H9 (cell line): Measurements from ENCODE around the gene STAB2. TPM values are rescaled to one million over a fixed set of nuclear protein-coding genes. Genes with fewer than 3 reads are reported as not detected.

Source experiments
- DNase-seq: peaks from one replicate; pipeline ENCODE4 v3.0.0-alpha.2; 2017
- H2AFZ ChIP-seq: one replicate; pipeline ENCODE4 v1.6.1; 2013; ENCODE audit warnings: mild to moderate bottlenecking, low read length, control low read depth, moderate library complexity
- H2AK5ac ChIP-seq: 2 replicates; pipeline ENCODE4 v1.6.1; 2013; ENCODE audit warnings: low read length, control low read depth, mixed read lengths; ENCODE audit not compliant: insufficient read length
- H2BK120ac ChIP-seq: one replicate; pipeline ENCODE4 v1.6.1; 2013; ENCODE audit warnings: low read depth, mild to moderate bottlenecking, low read length, control low read depth, inconsistent platforms; ENCODE audit not compliant: poor library complexity, severe bottlenecking
- H2BK12ac ChIP-seq: 2 replicates; pipeline ENCODE4 v1.6.1; 2013; ENCODE audit warnings: low read length, control low read depth, mixed read lengths, low read depth; ENCODE audit not compliant: insufficient read length
- H2BK15ac ChIP-seq: 2 replicates; pipeline ENCODE4 v1.6.1; 2013; ENCODE audit warnings: low read depth, low read length, control low read depth
- H2BK20ac ChIP-seq: one replicate; pipeline ENCODE4 v1.6.1; 2013; ENCODE audit warnings: low read depth, mild to moderate bottlenecking, low read length, control low read depth, inconsistent platforms; ENCODE audit not compliant: poor library complexity, severe bottlenecking
- H2BK5ac ChIP-seq: 2 replicates; pipeline ENCODE4 v1.6.1; 2013; ENCODE audit warnings: low read length, control low read depth, mixed read lengths; ENCODE audit not compliant: insufficient read length
- H3K14ac ChIP-seq: 2 replicates; pipeline ENCODE4 v1.6.1; 2013; ENCODE audit warnings: low read length, control low read depth; ENCODE audit not compliant: insufficient read depth
- H3K18ac ChIP-seq: 2 replicates; pipeline ENCODE4 v1.6.1; 2013; ENCODE audit warnings: low read depth, mild to moderate bottlenecking, mixed read lengths, low read length, control low read depth; ENCODE audit not compliant: insufficient read length
- H3K23ac ChIP-seq: 2 replicates; pipeline ENCODE4 v1.6.1; 2013; ENCODE audit warnings: low read length, control low read depth, mixed read lengths, low read depth; ENCODE audit not compliant: insufficient read length
- H3K23me2 ChIP-seq: 2 replicates; pipeline ENCODE4 v1.6.1; 2013; ENCODE audit warnings: low read depth, mild to moderate bottlenecking, mixed read lengths, low read length, control low read depth; ENCODE audit not compliant: insufficient read length, poor library complexity, severe bottlenecking
- H3K27ac ChIP-seq: 2 replicates; pipeline ENCODE4 v1.5.1; 2013; ENCODE audit warnings: low read length, control low read depth, mixed read lengths, low read depth; ENCODE audit not compliant: insufficient read length
- H3K27me3 ChIP-seq: 2 replicates; pipeline ENCODE4 v1.6.1; 2013; ENCODE audit warnings: low read length, control low read depth, inconsistent platforms; ENCODE audit not compliant: insufficient read depth
- H3K4ac ChIP-seq: 2 replicates; pipeline ENCODE4 v1.6.1; 2013; ENCODE audit warnings: low read depth, mild to moderate bottlenecking, control low read depth, inconsistent platforms, low read length, moderate library complexity
- H3K4me1 ChIP-seq: 2 replicates; pipeline ENCODE4 v1.6.1; 2013; ENCODE audit warnings: low read length, control low read depth, inconsistent platforms; ENCODE audit not compliant: insufficient read depth
- H3K4me2 ChIP-seq: 2 replicates; pipeline ENCODE4 v1.6.1; 2013; ENCODE audit warnings: low read length, control low read depth, mixed read lengths; ENCODE audit not compliant: insufficient read length, insufficient read depth
- H3K56ac ChIP-seq: 2 replicates; pipeline ENCODE4 v1.6.1; 2013; ENCODE audit warnings: low read depth, mild to moderate bottlenecking, mixed read lengths, low read length, control low read depth; ENCODE audit not compliant: insufficient read length
- H3K79me1 ChIP-seq: 2 replicates; pipeline ENCODE4 v1.6.1; 2013; ENCODE audit warnings: low read depth, mild to moderate bottlenecking, moderate library complexity, low read length, control low read depth, inconsistent platforms; ENCODE audit not compliant: insufficient read depth, poor library complexity, severe bottlenecking
- H3K79me2 ChIP-seq: 2 replicates; pipeline ENCODE4 v1.6.1; 2013; ENCODE audit warnings: low read length, control low read depth, inconsistent platforms; ENCODE audit not compliant: insufficient read depth
- H3K9ac ChIP-seq: 2 replicates; pipeline ENCODE4 v1.6.1; 2013; ENCODE audit warnings: low read length, control low read depth, mixed read lengths; ENCODE audit not compliant: insufficient read length; ENCODE audit errors: extremely low read depth
- H3K9me3 ChIP-seq: one replicate; pipeline ENCODE4 v1.6.1; 2013; ENCODE audit warnings: low read depth, low read length, inconsistent platforms; ENCODE audit not compliant: control insufficient read depth
- H3T11ph ChIP-seq: one replicate; pipeline ENCODE4 v1.6.1; 2013; ENCODE audit warnings: mild to moderate bottlenecking, low read length, control low read depth, inconsistent platforms
- H4K20me1 ChIP-seq: one replicate; pipeline ENCODE4 v1.6.1; 2013; ENCODE audit not compliant: control insufficient read depth, insufficient read length, insufficient read depth
- H4K5ac ChIP-seq: 2 replicates; pipeline ENCODE4 v1.6.1; 2013; ENCODE audit warnings: low read depth, mild to moderate bottlenecking, mixed read lengths, low read length, control low read depth; ENCODE audit not compliant: insufficient read length
- H4K8ac ChIP-seq: replicated peaks from 2 replicates; pipeline ENCODE4 v1.6.1; 2013; ENCODE audit warnings: low read length, control low read depth, mixed read lengths, low read depth; ENCODE audit not compliant: insufficient read length
- H4K91ac ChIP-seq: 2 replicates; pipeline ENCODE4 v1.6.1; 2013; ENCODE audit warnings: low read depth, mild to moderate bottlenecking, moderate library complexity, mixed read lengths, low read length, control low read depth; ENCODE audit not compliant: insufficient read length
- H3K27ac Mint-ChIP-seq, 3 experiments: 2 replicates in 2 of 3; 3 replicates in 1 of 3; pipeline ENCODE4 v1.8.0; 2020 to 2021; ENCODE audit warnings: mixed read lengths in 3 of 3, mild to moderate bottlenecking in 1 of 3, moderate library complexity in 1 of 3
- H3K27me3 Mint-ChIP-seq: 2 replicates; pipeline ENCODE4 v1.8.0; 2021; ENCODE audit warnings: low read depth, mild to moderate bottlenecking, moderate library complexity, mixed read lengths
- H3K36me3 Mint-ChIP-seq, 3 experiments: 2 replicates in 2 of 3; 3 replicates in 1 of 3; pipeline ENCODE4 v1.8.0; 2020 to 2021; ENCODE audit warnings: low read depth in 3 of 3, mixed read lengths in 3 of 3; ENCODE audit not compliant: insufficient read depth in 1 of 3
- H3K4me1 Mint-ChIP-seq, 2 experiments: 2 replicates each; pipeline ENCODE4 v1.8.0; 2020; ENCODE audit warnings: mixed read lengths in 2 of 2
- H3K4me3 Mint-ChIP-seq, 2 experiments: 2 replicates in 1 of 2; 3 replicates in 1 of 2; pipeline ENCODE4 v1.8.0; 2020 to 2021; ENCODE audit warnings: mild to moderate bottlenecking in 2 of 2, mixed read lengths in 2 of 2, moderate library complexity in 1 of 2
- H3K9me3 Mint-ChIP-seq, 2 experiments: 2 replicates in 1 of 2; 3 replicates in 1 of 2; pipeline ENCODE4 v1.8.0; 2020; ENCODE audit warnings: mild to moderate bottlenecking in 2 of 2, mixed read lengths in 2 of 2, moderate library complexity in 1 of 2
- WGBS: extraction: QIAGEN DNeasy Blood & Tissue Kit; methylation state at CpG from one replicate; pipeline ENCODE4 v1.1.7; 2013; ENCODE audit warnings: missing lambda C conversion rate, low lambda C conversion rate, mixed read lengths; ENCODE audit not compliant: insufficient read length; ENCODE audit errors: extremely low coverage; 5-methylcytosine and 5-hydroxymethylcytosine counted together
- total RNA-seq: library from RNA; stranded (reverse); gene quantifications from 2 replicates; pipeline ENCODE4 v1.2.1, GENCODE V29; 2021
- TF ChIP-seq, protein P1 (sequence below): fragments of 200-600 bp; sonication (generic); conservative IDR thresholded peaks from 3 replicates; pipeline ENCODE4 v1.8.0; 2021; ENCODE audit warnings: antibody characterized with exemption, mild to moderate bottlenecking

STAB2 gene
- total RNA-seq, 1 experiment from 2014 or later = 0.02 TPM

GRCh38 chr12:103716517-103717196 is 129.6 kb downstream of the STAB2 start:
- Histone ChIP-seq H3K27ac (no peak overlapping the region), H2BK120ac (no peak overlapping the region), H2AK5ac (no peak overlapping the region), H3K79me2 (no peaks in the 10 kb centered on the region), H2BK20ac (no peak overlapping the region), H2BK5ac (no peak overlapping the region), H3K4me1 (no peaks in the 10 kb centered on the region), H3K4me2 (no peak overlapping the region), H4K5ac (no peak overlapping the region), H3T11ph (no peak overlapping the region), H2AFZ (no peak overlapping the region), H3K27me3 (no peaks in the 10 kb centered on the region), H3K4ac (no peak overlapping the region), H3K23me2 (no peaks in the 10 kb centered on the region), H4K91ac (no peak overlapping the region), H2BK15ac (no peak overlapping the region), H3K23ac (no peak overlapping the region), H3K79me1 (no peaks in the 10 kb centered on the region), H3K9ac (no peak overlapping the region), H4K20me1 (no peaks in the 10 kb centered on the region), H3K9me3 (no peaks in the 10 kb centered on the region), H3K18ac (no peak overlapping the region), H3K14ac (no peak overlapping the region), H4K8ac (no peak overlapping the region), H3K56ac (no peak overlapping the region), H2BK12ac (no peak overlapping the region)
- no peak overlapping the region for H3K27ac Mint-ChIP-seq
- H3K36me3 Mint-ChIP-seq = no peaks in the 10 kb centered on the region
- no peak for DNase-seq
- WGBS = no CpG with 5 or more reads among the region's 8 CpGs
- H3K4me3 Mint-ChIP-seq = no peak overlapping the region
- no peaks in the 10 kb centered on the region for H3K9me3 Mint-ChIP-seq
- no peaks in the 10 kb centered on the region for H3K4me1 Mint-ChIP-seq
- TF ChIP-seq, protein P1, sequence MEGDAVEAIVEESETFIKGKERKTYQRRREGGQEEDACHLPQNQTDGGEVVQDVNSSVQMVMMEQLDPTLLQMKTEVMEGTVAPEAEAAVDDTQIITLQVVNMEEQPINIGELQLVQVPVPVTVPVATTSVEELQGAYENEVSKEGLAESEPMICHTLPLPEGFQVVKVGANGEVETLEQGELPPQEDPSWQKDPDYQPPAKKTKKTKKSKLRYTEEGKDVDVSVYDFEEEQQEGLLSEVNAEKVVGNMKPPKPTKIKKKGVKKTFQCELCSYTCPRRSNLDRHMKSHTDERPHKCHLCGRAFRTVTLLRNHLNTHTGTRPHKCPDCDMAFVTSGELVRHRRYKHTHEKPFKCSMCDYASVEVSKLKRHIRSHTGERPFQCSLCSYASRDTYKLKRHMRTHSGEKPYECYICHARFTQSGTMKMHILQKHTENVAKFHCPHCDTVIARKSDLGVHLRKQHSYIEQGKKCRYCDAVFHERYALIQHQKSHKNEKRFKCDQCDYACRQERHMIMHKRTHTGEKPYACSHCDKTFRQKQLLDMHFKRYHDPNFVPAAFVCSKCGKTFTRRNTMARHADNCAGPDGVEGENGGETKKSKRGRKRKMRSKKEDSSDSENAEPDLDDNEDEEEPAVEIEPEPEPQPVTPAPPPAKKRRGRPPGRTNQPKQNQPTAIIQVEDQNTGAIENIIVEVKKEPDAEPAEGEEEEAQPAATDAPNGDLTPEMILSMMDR = no peak
- no peaks in the 10 kb centered on the region for H3K27me3 Mint-ChIP-seq
